Measurements from ENCODE around the gene WDSUB1. TPM values are rescaled to one million over a fixed set of nuclear protein-coding genes. Genes with fewer than 3 reads are reported as not detected.

The WDSUB1 gene
- polyA plus RNA-seq, 4 donors, result 16.3 to 29.1 (median 27.2) TPM

GRCh38 chr2:159270744-159271379 lies 15.6 kb downstream of the WDSUB1 start:
- no peak for DNase-seq (ENCODE audit: low read depth in 4 of 4, low spot score in 3 of 4)

GRCh38 chr2:159267921-159268320 lies 18.6 kb downstream of the WDSUB1 start:
- no peak for DNase-seq (ENCODE audit: low read depth in 4 of 4, low spot score in 3 of 4)

- no peak for DNase-seq (ENCODE audit: low read depth in 4 of 4, low spot score in 3 of 4)
Measured at GRCh38 chr2:159266554-159266953, 19.9 kb downstream of the WDSUB1 start.

- DNase-seq (ENCODE audit: low read depth in 4 of 4, low spot score in 3 of 4), result no peak
Measured at GRCh38 chr2:159265171-159265576, 21.3 kb downstream of the WDSUB1 start.

GRCh38 chr2:159262904-159263303 lies 23.6 kb downstream of the WDSUB1 start:
- DNase-seq (ENCODE audit: low read depth in 4 of 4, low spot score in 3 of 4), result no peak

- no peak for DNase-seq (ENCODE audit: low read depth in 4 of 4, low spot score in 3 of 4)
Measured at GRCh38 chr2:159262226-159262625, 24.3 kb downstream of the WDSUB1 start.

GRCh38 chr2:159256159-159256558 lies 30.3 kb downstream of the WDSUB1 start:
- no peak for DNase-seq (ENCODE audit: low read depth in 4 of 4, low spot score in 3 of 4)

- DNase-seq (ENCODE audit: low read depth in 4 of 4, low spot score in 3 of 4), result no peak
Measured at GRCh38 chr2:159252905-159253304, 33.6 kb downstream of the WDSUB1 start.

- DNase-seq (ENCODE audit: low read depth in 4 of 4, low spot score in 3 of 4), result no peak
Measured at GRCh38 chr2:159251296-159252173, 35.0 kb downstream of the WDSUB1 start.

GRCh38 chr2:159249990-159250715 lies 36.4 kb downstream of the WDSUB1 start:
- DNase-seq (ENCODE audit: low read depth in 4 of 4, low spot score in 3 of 4), result peak; percentile 54 to 75 (median 64)

GRCh38 chr2:159246325-159246988 lies 40.0 kb downstream of the WDSUB1 start:
- no peak for DNase-seq (ENCODE audit: low read depth in 4 of 4, low spot score in 3 of 4)

GRCh38 chr2:159243529-159243928 lies 43.0 kb downstream of the WDSUB1 start:
- no peak for DNase-seq (ENCODE audit: low read depth in 4 of 4, low spot score in 3 of 4)

- no peak for DNase-seq (ENCODE audit: low read depth in 4 of 4, low spot score in 3 of 4)
Measured at GRCh38 chr2:159234868-159235267, 51.6 kb downstream of the WDSUB1 start.

- no peak for DNase-seq (ENCODE audit: low read depth in 4 of 4, low spot score in 3 of 4)
Measured at GRCh38 chr2:159232456-159233170, 53.9 kb downstream of the WDSUB1 start.

GRCh38 chr2:159230145-159230877 lies 56.2 kb downstream of the WDSUB1 start:
- no peak for DNase-seq (ENCODE audit: low read depth in 4 of 4, low spot score in 3 of 4)

GRCh38 chr2:159229476-159230144 lies 56.9 kb downstream of the WDSUB1 start:
- no peak for DNase-seq (ENCODE audit: low read depth in 4 of 4, low spot score in 3 of 4)

- DNase-seq (ENCODE audit: low read depth in 4 of 4, low spot score in 3 of 4), result no peak
Measured at GRCh38 chr2:159228081-159228581, 58.4 kb downstream of the WDSUB1 start.

GRCh38 chr2:159227467-159227866 lies 59.0 kb downstream of the WDSUB1 start:
- DNase-seq (ENCODE audit: low read depth in 4 of 4, low spot score in 3 of 4), result no peak

All from left renal pelvis (tissue), 4 donors.